Epithelial cell of proximal tubule (primary cell): Measurements from ENCODE around the gene CDK6. TPM values are rescaled to one million over a fixed set of nuclear protein-coding genes. Genes with fewer than 3 reads are reported as not detected.

ENCODE experiments used
- DNase-seq: peaks from one replicate; pipeline ENCODE4 v3.0.0-alpha.2; 2011; ENCODE audit warnings: low read depth
- H3K4me3 ChIP-seq: 2 replicates; pipeline ENCODE4 v1.5.1; 2011; ENCODE audit warnings: low read depth, mild to moderate bottlenecking, low read length
- CTCF ChIP-seq: conservative IDR thresholded peaks from 2 replicates; pipeline ENCODE4 v1.5.1; 2012; ENCODE audit warnings: low read depth, mild to moderate bottlenecking, low read length
- total RNA-seq: library from RNA; depleted of rRNA; stranded (reverse); fragments of >200 nt; gene quantifications from 2 replicates; pipeline ENCODE4 v1.2.3, GENCODE V29; 2015

The CDK6 gene
- total RNA-seq, 1 donor from 2014 or later, result 99.4 TPM

- no peak for TF ChIP-seq CTCF
- no peak overlapping the region for H3K4me3 ChIP-seq
- DNase-seq, result no peak
Measured at GRCh38 chr7:92773808-92774207, 62.6 kb downstream of the CDK6 start.

- no peak for TF ChIP-seq CTCF
- no peak for DNase-seq
- no peak overlapping the region for H3K4me3 ChIP-seq
Measured at GRCh38 chr7:92769844-92770243, 66.5 kb downstream of the CDK6 start.

- H3K4me3 ChIP-seq, result no peak overlapping the region
- no peak for TF ChIP-seq CTCF
- DNase-seq, result no peak
Measured at GRCh38 chr7:92769394-92769699, 67.0 kb downstream of the CDK6 start.

- TF ChIP-seq CTCF, result no peak
- DNase-seq, result no peak
- H3K4me3 ChIP-seq, result no peak overlapping the region
Measured at GRCh38 chr7:92768501-92769393, 67.6 kb downstream of the CDK6 start.

GRCh38 chr7:92767437-92767836, 68.9 kb downstream of the CDK6 start:
- H3K4me3 ChIP-seq, result no peak overlapping the region
- DNase-seq, result no peak
- TF ChIP-seq CTCF, result no peak

GRCh38 chr7:92766461-92767003, 69.8 kb downstream of the CDK6 start:
- H3K4me3 ChIP-seq, result no peak overlapping the region
- TF ChIP-seq CTCF, result no peak
- DNase-seq, result no peak

- H3K4me3 ChIP-seq, result no peak overlapping the region
- no peak for TF ChIP-seq CTCF
- DNase-seq, result no peak
Measured at GRCh38 chr7:92765725-92766124, 70.6 kb downstream of the CDK6 start.
